ENCODE results near the gene TPRN. TPM values are rescaled to one million over a fixed set of nuclear protein-coding genes. Genes with fewer than 3 reads are reported as not detected.
A peak's percentile ranks its signal among the peaks of the same experiment; 100 is the strongest.

Gene TPRN
- polyA plus RNA-seq, 3 donors from 2014 or later, result 0.11 to 1.1 (median 0.60) TPM

- H3K36me3 Mint-ChIP-seq, result no peaks in the 10 kb centered on the region
- no peak for DNase-seq
- H3K4me3 Mint-ChIP-seq, result peak overlapping the region; percentile 61 to 81 (median 66)
- H3K27me3 Mint-ChIP-seq (ENCODE audit: low read depth in 3 of 3), result peaks cover 0 to 4% (median 0%) of the 10 kb centered on the region in 3 donors
- no peaks in the 10 kb centered on the region for H3K9me3 Mint-ChIP-seq
- H3K4me1 Mint-ChIP-seq, result peaks cover 15 to 18% of the 10 kb centered on the region in 2 donors
- peak overlapping the region in 1 of 6 donors; percentile 48 for H3K27ac Mint-ChIP-seq
Measured at GRCh38 chr9:137199411-137200121, 975 bp downstream of the TPRN start.

GRCh38 chr9:137198902-137199283 is 1.6 kb downstream of the TPRN start:
- no peak overlapping the region for H3K27ac Mint-ChIP-seq
- peaks cover 10 to 12% of the 10 kb centered on the region in 2 donors for H3K4me1 Mint-ChIP-seq

GRCh38 chr9:137198051-137198901 is 2.3 kb downstream of the TPRN start:
- Mint-ChIP-seq H3K4me1 (peaks cover 7 to 12% of the 10 kb centered on the region in 2 donors), H3K4me3 (peak overlapping the region in 3 of 5 donors; percentile 24 to 46 (median 24)), H3K27ac (no peak overlapping the region), H3K9me3 (no peaks in the 10 kb centered on the region), H3K27me3 (ENCODE audit: low read depth in 3 of 3) (peaks cover 0 to 4% (median 0%) of the 10 kb centered on the region in 3 donors), H3K36me3 (no peaks in the 10 kb centered on the region)
- no peak for DNase-seq

More at GRCh38 chr9:137198902-137199283, 1.6 kb downstream of the TPRN start:
- DNase-seq, result no peak
- Mint-ChIP-seq H3K27me3 (ENCODE audit: low read depth in 3 of 3) (peaks cover 0 to 4% (median 0%) of the 10 kb centered on the region in 3 donors), H3K36me3 (no peaks in the 10 kb centered on the region), H3K9me3 (no peaks in the 10 kb centered on the region), H3K4me3 (peak overlapping the region in 1 of 5 donors; percentile 24)

- Mint-ChIP-seq H3K9me3 (no peaks in the 10 kb centered on the region), H3K27ac (no peak overlapping the region), H3K4me3 (no peak overlapping the region), H3K4me1 (peaks cover 0 to 7% of the 10 kb centered on the region in 2 donors), H3K27me3 (ENCODE audit: low read depth in 3 of 3) (peaks cover 0 to 2% (median 2%) of the 10 kb centered on the region in 3 donors), H3K36me3 (no peaks in the 10 kb centered on the region)
- DNase-seq, result no peak
Measured at GRCh38 chr9:137195525-137196220, 4.9 kb downstream of the TPRN start.

GRCh38 chr9:137194909-137195308 is 5.6 kb downstream of the TPRN start:
- peaks cover 0 to 2% (median 1%) of the 10 kb centered on the region in 3 donors for H3K27me3 Mint-ChIP-seq (ENCODE audit: low read depth in 3 of 3)
- peaks cover 0 to 7% of the 10 kb centered on the region in 2 donors for H3K4me1 Mint-ChIP-seq
- H3K27ac Mint-ChIP-seq, result no peak overlapping the region
- no peaks in the 10 kb centered on the region for H3K9me3 Mint-ChIP-seq
- DNase-seq, result no peak
- no peaks in the 10 kb centered on the region for H3K36me3 Mint-ChIP-seq
- no peak overlapping the region for H3K4me3 Mint-ChIP-seq

- Mint-ChIP-seq H3K4me3 (no peak overlapping the region), H3K4me1 (peaks cover 5 to 9% of the 10 kb centered on the region in 2 donors), H3K27me3 (ENCODE audit: low read depth in 3 of 3) (peaks cover 0 to 2% (median 1%) of the 10 kb centered on the region in 3 donors), H3K9me3 (no peaks in the 10 kb centered on the region), H3K36me3 (no peaks in the 10 kb centered on the region), H3K27ac (no peak overlapping the region)
- no peak for DNase-seq
Measured at GRCh38 chr9:137194388-137194787, 6.2 kb downstream of the TPRN start.

- Mint-ChIP-seq H3K36me3 (no peaks in the 10 kb centered on the region), H3K4me3 (no peak overlapping the region), H3K27ac (no peak overlapping the region), H3K9me3 (no peaks in the 10 kb centered on the region), H3K4me1 (peaks cover 11 to 14% of the 10 kb centered on the region in 2 donors), H3K27me3 (ENCODE audit: low read depth in 3 of 3) (peaks cover 0 to 2% (median 1%) of the 10 kb centered on the region in 3 donors)
- DNase-seq, result no peak
Measured at GRCh38 chr9:137193771-137194170, 6.8 kb downstream of the TPRN start.

- Mint-ChIP-seq H3K27ac (no peak overlapping the region), H3K4me1 (peaks cover 12 to 16% of the 10 kb centered on the region in 2 donors), H3K27me3 (ENCODE audit: low read depth in 3 of 3) (peaks cover 2 to 8% (median 7%) of the 10 kb centered on the region in 3 donors), H3K4me3 (no peak overlapping the region), H3K9me3 (no peaks in the 10 kb centered on the region), H3K36me3 (no peaks in the 10 kb centered on the region)
- no peak for DNase-seq
Measured at GRCh38 chr9:137192859-137193258, 7.7 kb downstream of the TPRN start.

GRCh38 chr9:137192448-137192780 is 8.1 kb downstream of the TPRN start:
- H3K4me1 Mint-ChIP-seq, result peaks cover 17 to 20% of the 10 kb centered on the region in 2 donors
- H3K27ac Mint-ChIP-seq, result no peak overlapping the region
- DNase-seq, result no peak
- H3K27me3 Mint-ChIP-seq (ENCODE audit: low read depth in 3 of 3), result peaks cover 2 to 10% (median 10%) of the 10 kb centered on the region in 3 donors
- H3K36me3 Mint-ChIP-seq, result no peaks in the 10 kb centered on the region
- no peaks in the 10 kb centered on the region for H3K9me3 Mint-ChIP-seq
- no peak overlapping the region for H3K4me3 Mint-ChIP-seq

- H3K4me3 Mint-ChIP-seq, result no peak overlapping the region
- H3K4me1 Mint-ChIP-seq, result peaks cover 22 to 26% of the 10 kb centered on the region in 2 donors
- no peak for DNase-seq
- no peak overlapping the region for H3K27ac Mint-ChIP-seq
- no peaks in the 10 kb centered on the region for H3K36me3 Mint-ChIP-seq
- H3K27me3 Mint-ChIP-seq (ENCODE audit: low read depth in 3 of 3), result peaks cover 2 to 11% (median 10%) of the 10 kb centered on the region in 3 donors
- no peaks in the 10 kb centered on the region for H3K9me3 Mint-ChIP-seq
Measured at GRCh38 chr9:137191691-137192447, 8.7 kb downstream of the TPRN start.

- Mint-ChIP-seq H3K27ac (peak overlapping the region in 1 of 6 donors; percentile 78), H3K4me3 (no peak overlapping the region), H3K4me1 (peaks cover 28 to 32% of the 10 kb centered on the region in 2 donors), H3K27me3 (ENCODE audit: low read depth in 3 of 3) (peaks cover 2 to 11% (median 10%) of the 10 kb centered on the region in 3 donors), H3K9me3 (no peaks in the 10 kb centered on the region), H3K36me3 (no peaks in the 10 kb centered on the region)
- DNase-seq, result no peak
Measured at GRCh38 chr9:137191245-137191644, 9.3 kb downstream of the TPRN start.

GRCh38 chr9:137190315-137190856 is 10.2 kb downstream of the TPRN start:
- Mint-ChIP-seq H3K4me1 (peaks cover 31 to 34% of the 10 kb centered on the region in 2 donors), H3K4me3 (peak overlapping the region in 4 of 5 donors; percentile 62 to 71 (median 64)), H3K36me3 (no peaks in the 10 kb centered on the region), H3K9me3 (no peaks in the 10 kb centered on the region), H3K27me3 (ENCODE audit: low read depth in 3 of 3) (peaks cover 2 to 14% (median 9%) of the 10 kb centered on the region in 3 donors), H3K27ac (peak overlapping the region; percentile 67 to 97 (median 74))
- DNase-seq, result no peak

All from immature natural killer cell (primary cell).